GM23338 (cell line): ENCODE data around the gene AS3MT. TPM values are rescaled to one million over a fixed set of nuclear protein-coding genes. Genes with fewer than 3 reads are reported as not detected.

Experiments
- ATAC-seq: fragments of 200-7000 bp; cut with Tn5 transposase; 3 replicates; pipeline ENCODE4 v1.9.1; 2020
- DNase-seq: peaks from one replicate; pipeline ENCODE4 v3.0.0-alpha.2; 2015; ENCODE audit warnings: low spot score
- H2AFZ ChIP-seq: fragments of 200-600 bp; sonication (generic); 2 replicates; pipeline ENCODE4 v1.8.0; 2016; ENCODE audit warnings: antibody characterized with exemption, mild to moderate bottlenecking, moderate library complexity
- H3F3A ChIP-seq: fragments of 200-600 bp; sonication (generic); replicated peaks from 2 replicates; pipeline ENCODE4 v1.8.0; 2017; ENCODE audit warnings: antibody characterized with exemption, mixed run types, low read depth
- H3K27ac ChIP-seq: fragments of 200-600 bp; sonication (generic); 2 replicates; pipeline ENCODE4 v1.6.1; 2016; ENCODE audit warnings: low read depth
- H3K27me3 ChIP-seq: fragments of 200-600 bp; sonication (generic); 2 replicates; pipeline ENCODE4 v1.8.0; 2016; ENCODE audit warnings: mild to moderate bottlenecking, mixed run types, moderate library complexity; ENCODE audit not compliant: insufficient read depth
- H3K36me3 ChIP-seq: fragments of 200-600 bp; sonication (generic); 2 replicates; pipeline ENCODE4 v1.8.0; 2016; ENCODE audit warnings: mild to moderate bottlenecking; ENCODE audit not compliant: insufficient read depth
- H3K4me1 ChIP-seq: fragments of 200-600 bp; sonication (generic); 2 replicates; pipeline ENCODE4 v1.8.0; 2016; ENCODE audit warnings: mild to moderate bottlenecking, moderate library complexity; ENCODE audit not compliant: insufficient read depth
- H3K4me2 ChIP-seq: fragments of 200-600 bp; sonication (generic); 2 replicates; pipeline ENCODE4 v1.7.1; 2017; ENCODE audit warnings: mixed run types
- H3K4me3 ChIP-seq: fragments of 200-600 bp; sonication (generic); 2 replicates; pipeline ENCODE4 v1.6.1; 2016; ENCODE audit warnings: mixed run types
- H3K79me2 ChIP-seq: fragments of 200-600 bp; sonication (generic); replicated peaks from 2 replicates; pipeline ENCODE4 v1.8.0; 2017; ENCODE audit warnings: mild to moderate bottlenecking; ENCODE audit not compliant: insufficient read depth
- H3K9me2 ChIP-seq: fragments of 200-600 bp; sonication (generic); 2 replicates; pipeline ENCODE4 v1.8.0; 2017; ENCODE audit not compliant: insufficient read depth
- H4K20me1 ChIP-seq: fragments of 200-600 bp; sonication (generic); replicated peaks from 2 replicates; pipeline ENCODE4 v1.8.0; 2017; ENCODE audit warnings: mild to moderate bottlenecking; ENCODE audit not compliant: insufficient read depth
- H3K27ac Mint-ChIP-seq: 2 replicates; pipeline ENCODE4 v1.8.0; 2020; ENCODE audit warnings: inconsistent platforms, mild to moderate bottlenecking, moderate library complexity, mixed read lengths
- H3K27me3 Mint-ChIP-seq: 3 replicates; pipeline ENCODE4 v1.8.0; 2022; ENCODE audit warnings: low read depth, mild to moderate bottlenecking, moderate library complexity, mixed read lengths, inconsistent platforms; ENCODE audit not compliant: insufficient read depth, poor library complexity
- H3K36me3 Mint-ChIP-seq: 3 replicates; pipeline ENCODE4 v1.8.0; 2021; ENCODE audit warnings: low read depth, mild to moderate bottlenecking, inconsistent platforms, moderate library complexity, mixed read lengths
- H3K4me1 Mint-ChIP-seq: 3 replicates; pipeline ENCODE4 v1.8.0; 2020; ENCODE audit warnings: mild to moderate bottlenecking, inconsistent platforms, mixed read lengths
- H3K4me3 Mint-ChIP-seq: 3 replicates; pipeline ENCODE4 v1.8.0; 2021; ENCODE audit warnings: moderate library complexity, mild to moderate bottlenecking, inconsistent platforms, mixed read lengths
- H3K9me3 Mint-ChIP-seq: 3 replicates; pipeline ENCODE4 v1.8.0; 2020; ENCODE audit warnings: moderate library complexity, mild to moderate bottlenecking, inconsistent platforms, mixed read lengths
- EZH2phosphoT487 ChIP-seq: fragments of 200-600 bp; sonication (generic); IDR thresholded peaks from one replicate; pipeline ENCODE4 v1.8.1; 2018; ENCODE audit warnings: antibody characterized with exemption; ENCODE audit not compliant: unreplicated experiment
- JUNB ChIP-seq: IDR thresholded peaks from one replicate; pipeline ENCODE4 v1.6.1; 2016; ENCODE audit warnings: antibody characterized with exemption; ENCODE audit not compliant: unreplicated experiment
- POLR2AphosphoS5 ChIP-seq: IDR thresholded peaks from 2 replicates; pipeline ENCODE4 v1.6.1; 2016; ENCODE audit warnings: antibody characterized with exemption, low read depth
- polyA plus RNA-seq: library from polyadenylated mRNA; unstranded; fragments of >200 nt; fragmentation: Nextera tagmentation; extraction: Ambion mirVana; gene quantifications from 2 replicates; pipeline ENCODE4 v1.2.1, GENCODE V29; 2016
- total RNA-seq: library from RNA; depleted of rRNA; stranded (reverse); fragments of >200 nt; shearing (Covaris generic); gene quantifications from 2 replicates; pipeline ENCODE4 v1.2.3, GENCODE V29; 2014
- TF ChIP-seq, protein P1 (sequence below): fragments of 250-450 bp; sonication (Bioruptor Pico); IDR thresholded peaks from 2 replicates; pipeline ENCODE4 v1.5.0; 2020; ENCODE audit warnings: mild to moderate bottlenecking, moderate library complexity

AS3MT gene
- total and polyA plus RNA-seq, 2 experiments from 2014 or later = 6.3 to 8.8 TPM

- H3K27ac Mint-ChIP-seq = no peak overlapping the region
- no peaks in the 10 kb centered on the region for H3K36me3 ChIP-seq
- H3K4me2 ChIP-seq = no peak overlapping the region
- H3K4me1 Mint-ChIP-seq = 0 out of 3 replicates have a peak, but pooled peaks cover under 1% of the 10 kb centered on the region
- no peaks in the 10 kb centered on the region for H3K9me2 ChIP-seq
- no peaks in the 10 kb centered on the region for H3K27me3 ChIP-seq
- H3K4me3 ChIP-seq = no peak overlapping the region
- no peak overlapping the region for H3K4me3 Mint-ChIP-seq
- no peak overlapping the region for H3K27ac ChIP-seq
- no peaks in the 10 kb centered on the region for H3K4me1 ChIP-seq
- ATAC-seq (no peak), DNase-seq (no peak)
- no peaks in the 10 kb centered on the region for H3K36me3 Mint-ChIP-seq
- H3K27me3 Mint-ChIP-seq = peaks cover 5% of the 10 kb centered on the region
- H3F3A ChIP-seq = no peaks in the 10 kb centered on the region; the same call in 1 of the 2 replicates
- H3K9me3 Mint-ChIP-seq = no peaks in the 10 kb centered on the region
- no peaks in the 10 kb centered on the region for H3K79me2 ChIP-seq
- no peaks in the 10 kb centered on the region for H4K20me1 ChIP-seq
- TF ChIP-seq, protein P1, sequence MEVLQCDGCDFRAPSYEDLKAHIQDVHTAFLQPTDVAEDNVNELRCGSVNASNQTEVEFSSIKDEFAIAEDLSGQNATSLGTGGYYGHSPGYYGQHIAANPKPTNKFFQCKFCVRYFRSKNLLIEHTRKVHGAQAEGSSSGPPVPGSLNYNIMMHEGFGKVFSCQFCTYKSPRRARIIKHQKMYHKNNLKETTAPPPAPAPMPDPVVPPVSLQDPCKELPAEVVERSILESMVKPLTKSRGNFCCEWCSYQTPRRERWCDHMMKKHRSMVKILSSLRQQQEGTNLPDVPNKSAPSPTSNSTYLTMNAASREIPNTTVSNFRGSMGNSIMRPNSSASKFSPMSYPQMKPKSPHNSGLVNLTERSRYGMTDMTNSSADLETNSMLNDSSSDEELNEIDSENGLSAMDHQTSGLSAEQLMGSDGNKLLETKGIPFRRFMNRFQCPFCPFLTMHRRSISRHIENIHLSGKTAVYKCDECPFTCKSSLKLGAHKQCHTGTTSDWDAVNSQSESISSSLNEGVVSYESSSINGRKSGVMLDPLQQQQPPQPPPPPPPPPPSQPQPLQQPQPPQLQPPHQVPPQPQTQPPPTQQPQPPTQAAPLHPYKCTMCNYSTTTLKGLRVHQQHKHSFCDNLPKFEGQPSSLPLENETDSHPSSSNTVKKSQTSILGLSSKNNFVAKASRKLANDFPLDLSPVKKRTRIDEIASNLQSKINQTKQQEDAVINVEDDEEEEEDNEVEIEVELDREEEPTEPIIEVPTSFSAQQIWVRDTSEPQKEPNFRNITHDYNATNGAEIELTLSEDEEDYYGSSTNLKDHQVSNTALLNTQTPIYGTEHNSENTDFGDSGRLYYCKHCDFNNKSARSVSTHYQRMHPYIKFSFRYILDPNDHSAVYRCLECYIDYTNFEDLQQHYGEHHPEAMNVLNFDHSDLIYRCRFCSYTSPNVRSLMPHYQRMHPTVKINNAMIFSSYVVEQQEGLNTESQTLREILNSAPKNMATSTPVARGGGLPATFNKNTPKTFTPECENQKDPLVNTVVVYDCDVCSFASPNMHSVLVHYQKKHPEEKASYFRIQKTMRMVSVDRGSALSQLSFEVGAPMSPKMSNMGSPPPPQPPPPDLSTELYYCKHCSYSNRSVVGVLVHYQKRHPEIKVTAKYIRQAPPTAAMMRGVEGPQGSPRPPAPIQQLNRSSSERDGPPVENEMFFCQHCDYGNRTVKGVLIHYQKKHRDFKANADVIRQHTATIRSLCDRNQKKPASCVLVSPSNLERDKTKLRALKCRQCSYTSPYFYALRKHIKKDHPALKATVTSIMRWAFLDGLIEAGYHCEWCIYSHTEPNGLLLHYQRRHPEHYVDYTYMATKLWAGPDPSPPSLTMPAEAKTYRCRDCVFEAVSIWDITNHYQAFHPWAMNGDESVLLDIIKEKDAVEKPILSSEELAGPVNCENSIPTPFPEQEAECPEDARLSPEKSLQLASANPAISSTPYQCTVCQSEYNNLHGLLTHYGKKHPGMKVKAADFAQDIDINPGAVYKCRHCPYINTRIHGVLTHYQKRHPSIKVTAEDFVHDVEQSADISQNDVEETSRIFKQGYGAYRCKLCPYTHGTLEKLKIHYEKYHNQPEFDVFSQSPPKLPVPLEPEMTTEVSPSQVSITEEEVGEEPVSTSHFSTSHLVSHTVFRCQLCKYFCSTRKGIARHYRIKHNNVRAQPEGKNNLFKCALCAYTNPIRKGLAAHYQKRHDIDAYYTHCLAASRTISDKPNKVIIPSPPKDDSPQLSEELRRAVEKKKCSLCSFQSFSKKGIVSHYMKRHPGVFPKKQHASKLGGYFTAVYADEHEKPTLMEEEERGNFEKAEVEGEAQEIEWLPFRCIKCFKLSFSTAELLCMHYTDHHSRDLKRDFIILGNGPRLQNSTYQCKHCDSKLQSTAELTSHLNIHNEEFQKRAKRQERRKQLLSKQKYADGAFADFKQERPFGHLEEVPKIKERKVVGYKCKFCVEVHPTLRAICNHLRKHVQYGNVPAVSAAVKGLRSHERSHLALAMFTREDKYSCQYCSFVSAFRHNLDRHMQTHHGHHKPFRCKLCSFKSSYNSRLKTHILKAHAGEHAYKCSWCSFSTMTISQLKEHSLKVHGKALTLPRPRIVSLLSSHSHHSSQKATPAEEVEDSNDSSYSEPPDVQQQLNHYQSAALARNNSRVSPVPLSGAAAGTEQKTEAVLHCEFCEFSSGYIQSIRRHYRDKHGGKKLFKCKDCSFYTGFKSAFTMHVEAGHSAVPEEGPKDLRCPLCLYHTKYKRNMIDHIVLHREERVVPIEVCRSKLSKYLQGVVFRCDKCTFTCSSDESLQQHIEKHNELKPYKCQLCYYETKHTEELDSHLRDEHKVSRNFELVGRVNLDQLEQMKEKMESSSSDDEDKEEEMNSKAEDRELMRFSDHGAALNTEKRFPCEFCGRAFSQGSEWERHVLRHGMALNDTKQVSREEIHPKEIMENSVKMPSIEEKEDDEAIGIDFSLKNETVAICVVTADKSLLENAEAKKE (CRISPR knock-in tag) = no peak
- TF ChIP-seq JUNB = no peak
- H2AFZ ChIP-seq = no peak overlapping the region
These were observed 30.7 kb downstream of the AS3MT start for GRCh38 chr10:102900006-102900405.

DNA sequence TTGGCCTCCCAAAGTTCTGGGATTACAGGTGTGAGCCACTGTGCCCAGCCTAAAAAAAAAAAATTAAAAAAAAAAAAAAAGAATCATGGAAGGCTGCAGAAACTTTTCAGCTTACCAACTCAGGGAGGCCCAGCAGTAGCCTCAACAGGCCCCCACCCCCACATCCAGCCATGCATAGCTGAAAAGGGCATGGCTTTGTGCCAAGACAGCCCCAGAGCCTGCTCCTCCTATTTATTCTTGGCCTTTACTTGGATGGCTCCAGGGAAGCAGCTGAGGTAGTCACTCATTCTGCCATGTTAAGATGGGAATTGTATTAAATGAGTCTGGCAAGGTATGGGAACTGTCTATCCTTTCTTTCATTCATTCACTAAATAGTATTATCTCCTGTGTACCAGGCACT, 35.1 kb downstream of the AS3MT start:
- H3K36me3 Mint-ChIP-seq = no peaks in the 10 kb centered on the region
- H3K4me1 Mint-ChIP-seq = 0 out of 3 replicates have a peak, but pooled peaks cover 2% of the 10 kb centered on the region
- Histone ChIP-seq H3K4me3 (no peak overlapping the region), H3K27ac (no peak overlapping the region), H3K9me2 (no peaks in the 10 kb centered on the region), H3K27me3 (no peaks in the 10 kb centered on the region), H2AFZ (no peak overlapping the region), H3K79me2 (no peaks in the 10 kb centered on the region), H3F3A (no peaks in the 10 kb centered on the region), H3K4me2 (no peak overlapping the region), H3K36me3 (no peaks in the 10 kb centered on the region), H3K4me1 (no peaks in the 10 kb centered on the region), H4K20me1 (no peaks in the 10 kb centered on the region)
- no peaks in the 10 kb centered on the region for H3K9me3 Mint-ChIP-seq
- H3K27ac Mint-ChIP-seq = no peak overlapping the region
- H3K4me3 Mint-ChIP-seq = no peak overlapping the region
- peaks cover 3% of the 10 kb centered on the region for H3K27me3 Mint-ChIP-seq
- DNase-seq (no peak), ATAC-seq (no peak)
- TF ChIP-seq JUNB (no peak), POLR2AphosphoS5 (no peak), EZH2phosphoT487 (no peak)
- TF ChIP-seq, protein P1 (CRISPR knock-in tag) = no peak
